ENCODE measurements around the gene ANAPC16. TPM values are rescaled to one million over a fixed set of nuclear protein-coding genes. Genes with fewer than 3 reads are reported as not detected.

The ANAPC16 gene
- 69.8 to 87.8 TPM (median 86.0 TPM) in 5 replicates for total RNA-seq (2022; extraction: Qiagen RNA extraction)

DNA sequence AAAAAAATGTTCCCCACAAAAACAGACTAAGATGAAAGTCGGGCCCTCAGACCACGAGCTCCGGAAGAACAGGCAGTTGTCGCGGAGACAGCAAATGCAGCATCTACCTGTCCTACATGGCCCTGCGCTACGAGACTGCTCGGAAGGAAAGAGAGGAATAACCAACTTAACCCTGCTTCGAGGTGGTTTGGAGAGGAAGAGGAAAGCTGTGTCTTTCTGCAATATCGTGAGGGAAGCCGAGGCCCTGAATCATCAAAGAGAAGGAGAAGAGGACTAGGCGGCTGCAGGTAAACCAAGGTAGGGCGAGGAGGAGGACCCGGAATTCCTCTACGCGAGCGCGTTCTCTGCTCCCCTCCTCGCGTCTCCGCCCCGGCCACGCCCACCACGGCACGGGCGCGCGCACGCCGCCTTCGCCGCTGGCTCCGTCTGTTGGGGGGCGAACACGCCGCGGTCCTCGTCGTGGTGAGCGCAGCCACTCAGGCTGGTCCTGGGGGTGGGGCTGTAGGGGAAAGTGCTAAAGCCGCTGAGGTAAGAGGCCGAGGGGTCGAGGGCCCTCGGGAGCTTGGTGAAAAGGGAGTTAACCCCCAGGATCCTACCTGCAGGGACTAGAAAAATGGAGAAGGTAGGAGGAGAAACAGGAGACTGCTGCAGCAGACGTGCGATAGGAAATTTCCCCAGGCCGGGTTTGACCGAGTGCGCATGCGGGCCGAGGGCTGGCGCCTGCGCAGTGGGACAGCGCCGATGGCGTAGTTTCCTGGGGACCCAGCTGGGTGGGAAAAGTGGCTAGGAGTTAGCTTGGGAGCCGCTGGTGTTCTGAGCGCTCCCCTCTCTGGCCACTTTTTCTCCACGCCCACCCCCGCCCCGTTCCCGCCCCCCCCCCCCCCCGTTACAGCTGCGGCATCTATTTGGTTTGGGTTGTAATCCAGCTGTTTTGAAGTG is at the start of gene ANAPC16, which contains the start of gene ASCC1:
ANAPC16 (plus strand) TSS at position 402 of the 939 bp plus-strand sequence. CDS start 7,903 bp downstream, outside the sequence.
ASCC1 (minus strand) TSS at position 666 of the 939 bp plus-strand sequence. CDS start 2,978 bp downstream, outside the sequence.

DNA sequence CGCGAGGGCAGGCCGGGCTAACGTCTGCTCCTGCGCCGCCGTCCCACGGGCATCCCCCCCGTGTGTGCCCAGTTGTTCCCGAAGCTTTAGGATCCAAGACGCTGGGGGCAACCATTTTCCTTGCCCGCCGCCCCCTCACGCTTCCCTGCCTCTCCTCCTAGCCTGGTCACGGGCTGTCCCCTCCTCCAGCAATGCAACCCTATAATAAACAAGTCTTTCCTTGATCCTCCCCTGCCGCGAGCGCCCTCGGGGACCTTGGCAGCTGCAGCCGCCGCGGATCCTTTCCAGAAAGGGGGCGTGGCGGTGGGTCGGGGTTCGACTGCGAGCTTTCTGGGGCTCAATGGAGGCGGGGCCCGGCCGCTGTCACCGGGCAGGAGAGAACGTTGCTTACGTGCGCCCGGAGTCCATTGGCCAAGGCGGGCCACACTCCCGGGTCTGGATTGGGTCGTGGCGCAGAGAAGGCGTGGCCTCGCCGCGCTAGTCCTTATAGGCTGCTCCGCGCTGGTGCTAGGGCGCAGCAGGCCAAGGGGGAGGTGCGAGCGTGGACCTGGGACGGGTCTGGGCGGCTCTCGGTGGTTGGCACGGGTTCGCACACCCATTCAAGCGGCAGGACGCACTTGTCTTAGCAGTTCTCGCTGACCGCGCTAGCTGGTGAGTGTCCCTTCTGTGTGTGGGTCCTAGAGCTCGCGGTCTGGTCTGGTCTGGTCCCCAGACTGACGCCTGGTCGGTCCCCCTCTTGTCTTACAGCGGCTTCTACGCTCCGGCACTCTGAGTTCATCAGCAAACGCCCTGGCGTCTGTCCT is 57.8 kb downstream of the ANAPC16 start, which contains the start of gene DDIT4:
DDIT4 (plus strand) TSS at position 515 of the 803 bp plus-strand sequence. CDS start 293 bp downstream, outside the sequence.

Other genes with a start within 250 kb of the ANAPC16 start
- gene SPOCK2, start 127.5 kb upstream of the ANAPC16 start, total RNA-seq (2022; extraction: Qiagen RNA extraction) = 0.29 to 0.69 TPM (median 0.45 TPM) in 5 replicates
- 32.4 to 46.9 TPM (median 38.4 TPM) in 5 replicates for gene ASCC1, start 264 bp downstream of the ANAPC16 start, total RNA-seq (2022; extraction: Qiagen RNA extraction)
- 288 to 388 TPM (median 370 TPM) in 5 replicates for gene DDIT4, start 57.9 kb downstream of the ANAPC16 start, total RNA-seq (2022; extraction: Qiagen RNA extraction)
- gene DNAJB12, start 138.9 kb downstream of the ANAPC16 start, total RNA-seq (2022; extraction: Qiagen RNA extraction) = 30.4 to 34.8 TPM (median 32.4 TPM) in 5 replicates